IMR-90 (cell line): ENCODE results near the gene HOXD9. TPM values are rescaled to one million over a fixed set of nuclear protein-coding genes. Genes with fewer than 3 reads are reported as not detected.

Experiments
- ATAC-seq: fragments of 200-7000 bp; cut with Tn5 transposase; 2 replicates; pipeline ENCODE4 v1.9.1; 2020; ENCODE audit warnings: low read depth, mild to moderate bottlenecking, moderate library complexity
- BruUV-seq: library from RNA; stranded (reverse); fragments of 400-500 nt; replicated peaks from 2 replicates; lab custom pipeline; 2021; lab: Mats Ljungman, UMichigan
- CTCF ChIA-PET: fragments of 300-600 bp; formaldehyde crosslinking; extraction: SDS; loops from one replicate; lab custom pipeline; 2021; ENCODE audit warnings: antibody characterized with exemption; lab: Yijun Ruan, JAX
- POLR2A ChIA-PET: fragments of 300-600 bp; sonication (Branson Sonifier 250); formaldehyde crosslinking; loops from one replicate; lab custom pipeline; 2022; ENCODE audit warnings: antibody characterized with exemption; ENCODE audit not compliant: unreplicated experiment; lab: Charles Lee
- DNase-seq: peaks from one replicate; pipeline ENCODE4 v3.0.0; 2013
- H2AFZ ChIP-seq: replicated peaks from 2 replicates; pipeline ENCODE3; 2013; ENCODE audit warnings: low read length, mild to moderate bottlenecking; ENCODE audit not compliant: poor library complexity
- H2AK5ac ChIP-seq: 2 replicates; pipeline ENCODE4 v1.6.1; 2013; ENCODE audit warnings: low read depth, low read length, inconsistent platforms
- H2AK9ac ChIP-seq: replicated peaks from 2 replicates; pipeline ENCODE3; 2013; ENCODE audit warnings: mild to moderate bottlenecking, low read depth, low read length, moderate library complexity; ENCODE audit not compliant: poor library complexity
- H2BK120ac ChIP-seq: 2 replicates; pipeline ENCODE4 v1.6.1; 2013; ENCODE audit warnings: low read depth, low read length, inconsistent platforms
- H2BK15ac ChIP-seq: 3 replicates; pipeline ENCODE4 v1.6.1; 2013; ENCODE audit warnings: low read depth, low read length, inconsistent platforms
- H2BK20ac ChIP-seq: 2 replicates; pipeline ENCODE4 v1.6.1; 2013; ENCODE audit warnings: low read depth, mild to moderate bottlenecking, inconsistent platforms, low read length, moderate library complexity
- H2BK5ac ChIP-seq: 2 replicates; pipeline ENCODE4 v1.6.1; 2013; ENCODE audit warnings: mild to moderate bottlenecking, low read depth, low read length, inconsistent platforms; ENCODE audit not compliant: poor library complexity, severe bottlenecking
- H3K14ac ChIP-seq: replicated peaks from 2 replicates; pipeline ENCODE4 v1.6.1; 2013; ENCODE audit warnings: low read depth, low read length, inconsistent platforms
- H3K18ac ChIP-seq: 2 replicates; pipeline ENCODE4 v1.6.1; 2013; ENCODE audit warnings: low read depth, low read length, control low read depth
- H3K23ac ChIP-seq: 2 replicates; pipeline ENCODE4 v1.6.1; 2013; ENCODE audit warnings: low read depth, low read length, inconsistent platforms
- H3K27ac ChIP-seq: 2 replicates; pipeline ENCODE4 v1.5.1; 2013; ENCODE audit warnings: mild to moderate bottlenecking, control low read depth, low read length; ENCODE audit not compliant: insufficient read depth
- H3K27me3 ChIP-seq: 2 replicates; pipeline ENCODE4 v1.6.1; 2013; ENCODE audit warnings: low read length; ENCODE audit not compliant: control insufficient read depth, insufficient read depth
- H3K36me3 ChIP-seq: 2 replicates; pipeline ENCODE4 v1.6.1; 2013; ENCODE audit warnings: low read length, mixed read lengths; ENCODE audit not compliant: control insufficient read depth, insufficient read depth
- H3K4ac ChIP-seq: 2 replicates; pipeline ENCODE4 v1.6.1; 2013; ENCODE audit warnings: low read depth, low read length, inconsistent platforms
- H3K4me1 ChIP-seq: 2 replicates; pipeline ENCODE4 v1.6.1; 2013; ENCODE audit warnings: low read length, mixed read lengths; ENCODE audit not compliant: control insufficient read depth, insufficient read depth
- H3K4me2 ChIP-seq: 2 replicates; pipeline ENCODE4 v1.6.1; 2013; ENCODE audit warnings: low read depth, mild to moderate bottlenecking, control low read depth, low read length, moderate library complexity
- H3K4me3 ChIP-seq: 2 replicates; pipeline ENCODE4 v1.5.1; 2013; ENCODE audit warnings: low read depth, mild to moderate bottlenecking, control low read depth, low read length, moderate library complexity; ENCODE audit not compliant: insufficient read depth
- H3K56ac ChIP-seq: 2 replicates; pipeline ENCODE4 v1.6.1; 2013; ENCODE audit warnings: low read length, inconsistent platforms; ENCODE audit not compliant: insufficient read depth; ENCODE audit errors: extremely low read depth
- H3K79me1 ChIP-seq, 2 experiments: 2 replicates each; pipeline ENCODE4 v1.6.1; 2013; ENCODE audit warnings: low read length in 2 of 2, inconsistent platforms in 1 of 2, low read depth in 1 of 2
- H3K9ac ChIP-seq: 2 replicates; pipeline ENCODE4 v1.6.1; 2013; ENCODE audit warnings: low read depth, low read length, control low read depth
- H3K9me1 ChIP-seq: 2 replicates; pipeline ENCODE4 v1.6.1; 2013; ENCODE audit warnings: low read length, inconsistent platforms; ENCODE audit not compliant: insufficient read depth
- H3K9me3 ChIP-seq: 2 replicates; pipeline ENCODE4 v1.6.1; 2013; ENCODE audit warnings: low read length; ENCODE audit not compliant: control insufficient read depth, insufficient read depth
- H4K20me1 ChIP-seq: 2 replicates; pipeline ENCODE4 v1.6.1; 2013; ENCODE audit warnings: low read length, inconsistent platforms; ENCODE audit not compliant: insufficient read depth
- H4K5ac ChIP-seq: 2 replicates; pipeline ENCODE4 v1.6.1; 2013; ENCODE audit warnings: mild to moderate bottlenecking, low read depth, low read length, control low read depth
- H4K8ac ChIP-seq, 2 experiments: 2 replicates each; pipeline ENCODE4 v1.6.1; 2013; ENCODE audit warnings: low read depth in 2 of 2, low read length in 2 of 2, control low read depth in 1 of 2, inconsistent platforms in 1 of 2
- H4K91ac ChIP-seq: 2 replicates; pipeline ENCODE4 v1.6.1; 2013; ENCODE audit warnings: low read depth, low read length, inconsistent platforms; ENCODE audit not compliant: insufficient read depth
- BHLHE40 ChIP-seq: fragments of 150-350 bp; IDR thresholded peaks from 2 replicates; pipeline ENCODE4 v1.6.1; 2016; ENCODE audit warnings: mild to moderate bottlenecking, low read depth, low read length
- CEBPB ChIP-seq: IDR thresholded peaks from 2 replicates; pipeline ENCODE4 v1.6.1; 2012; ENCODE audit warnings: low read depth, low read length, improper control_type of control experiment
- CHD1 ChIP-seq: IDR thresholded peaks from 2 replicates; pipeline ENCODE4 v1.6.1; 2012; ENCODE audit warnings: low read depth, low read length, improper control_type of control experiment
- ELK1 ChIP-seq: fragments of 150-350 bp; IDR thresholded peaks from 2 replicates; pipeline ENCODE4 v1.6.1; 2016; ENCODE audit warnings: low read depth, mild to moderate bottlenecking, low read length, moderate library complexity, borderline replicate concordance
- NFE2L2 ChIP-seq: fragments of 150-350 bp; IDR thresholded peaks from 2 replicates; pipeline ENCODE4 v1.6.1; 2016; ENCODE audit warnings: low read depth, mild to moderate bottlenecking, low read length
- RAD21 ChIP-seq: IDR thresholded peaks from 2 replicates; pipeline ENCODE4 v1.6.1; 2012; ENCODE audit warnings: low read length, improper control_type of control experiment
- RFX5 ChIP-seq: IDR thresholded peaks from 2 replicates; pipeline ENCODE4 v1.8.0; 2012; ENCODE audit warnings: low read depth, mild to moderate bottlenecking, low read length, moderate library complexity
- USF2 ChIP-seq: fragments of 150-350 bp; IDR thresholded peaks from 2 replicates; pipeline ENCODE4 v1.6.1; 2017; ENCODE audit warnings: mild to moderate bottlenecking, antibody characterized with exemption, low read length, low read depth
- WGBS, 2 experiments: methylation state at CpG; one replicate each; pipeline versions ENCODE4 v1.1.5 to v1.1.7; 2013; ENCODE audit warnings: missing lambda C conversion rate in 2 of 2; ENCODE audit not compliant: insufficient read length in 1 of 2; ENCODE audit errors: extremely low coverage in 2 of 2; 5-methylcytosine and 5-hydroxymethylcytosine counted together
- dilution Hi-C: fragments of 300-500 bp; cut with HindIII; formaldehyde crosslinking; loops from one replicate; pipeline ENCODE4 v1.14.3; 2018; ENCODE audit warnings: low sequenced_read_pairs; ENCODE audit not compliant: unreplicated experiment
- in situ Hi-C: fragments of 300-500 bp; cut with MboI; formaldehyde crosslinking; loops from 3 replicates; pipeline ENCODE4 v1.14.3; 2019; ENCODE audit warnings: low sequenced_read_pairs, inconsistent platforms, mixed read lengths
- intact Hi-C: fragments of 100-400 bp; cut with micrococcal nuclease; formaldehyde crosslinking; loops from 2 replicates; pipeline ENCODE4 v1.10.0; 2022
- polyA plus RNA-seq, 3 experiments: library from polyadenylated mRNA; depleted of rRNA; stranded (reverse); fragments of >200 nt; gene quantifications; 2 replicates each; pipeline ENCODE4 v1.2.3, GENCODE V29; 2012; ENCODE audit warnings: low replicate concordance in 1 of 3
- total RNA-seq: library from RNA; depleted of rRNA; stranded (reverse); fragments of >200 nt; gene quantifications from 2 replicates; pipeline ENCODE4 v1.2.3, GENCODE V29; 2012

The HOXD9 gene
- total and polyA plus RNA-seq, 2 of the 4 experiments (the other 2 are of a cell fraction): not detected

GRCh38 chr2:176089843-176090395 is 32.6 kb upstream of the HOXD9 start (continued):
- TF ChIP-seq RAD21: no peak
- no peak for TF ChIP-seq CEBPB
- TF ChIP-seq NFE2L2: no peak
- TF ChIP-seq RFX5: no peak
- TF ChIP-seq CHD1: no peak

GRCh38 chr2:176090862-176091261 is 31.7 kb upstream of the HOXD9 start:
- Histone ChIP-seq H3K4ac (no peak overlapping the region), H3K4me1 (no peaks in the 10 kb centered on the region), H3K9ac (no peak overlapping the region), H3K27me3 (peaks cover 85% of the 10 kb centered on the region), H3K23ac (no peak overlapping the region), H2AFZ (no peak overlapping the region), H4K5ac (no peak overlapping the region), H2BK120ac (no peak overlapping the region), H2BK5ac (no peak overlapping the region), H4K91ac (no peak overlapping the region), H3K79me1 (no peaks in the 10 kb centered on the region), H3K18ac (no peak overlapping the region), H3K56ac (no peak overlapping the region), H3K4me3 (no peak overlapping the region), H4K20me1 (no peaks in the 10 kb centered on the region), H2AK5ac (no peak overlapping the region), H3K4me2 (no peak overlapping the region), H3K9me3 (peaks cover 10% of the 10 kb centered on the region), H2AK9ac (no peak overlapping the region), H3K14ac (no peak overlapping the region), H2BK20ac (no peak overlapping the region), H4K8ac (no peak overlapping the region), H3K9me1 (no peaks in the 10 kb centered on the region), H3K36me3 (no peaks in the 10 kb centered on the region), H3K27ac (no peak overlapping the region), H2BK15ac (no peak overlapping the region)
- no peak for DNase-seq
- dilution Hi-C loops (no loop called here), in situ Hi-C loops (loop anchor here (10.0 to 25.0 kb wide), 4 partner anchors 406 to 1354 kb away; no protein-coding TSS in a partner anchor), intact Hi-C loops (loop anchor here (10.0 kb wide), 1 partner anchor 1386 kb away; no protein-coding TSS in a partner anchor)
- TF ChIP-seq CEBPB (no peak), USF2 (no peak), ELK1 (no peak), BHLHE40 (no peak)
- ATAC-seq: no peak
- BruUV-seq: no TSS peak
- ChIA-PET POLR2A (no interaction called here), CTCF (no interaction called here)
- WGBS, 2 experiments: 8% methylated on average over 2 of the region's 5 CpGs; no CpG with 5 or more reads in 1 of the 2 experiments
